GM19455 (cell line): ENCODE data around the gene CASQ2.

Experiments used
- ATAC-seq: cut with Tn5 transposase; IDR thresholded peaks from one replicate; pipeline ENCODE4 v1.9.1; 2021; ENCODE audit not compliant: unreplicated experiment

CASQ2 gene

DNA sequence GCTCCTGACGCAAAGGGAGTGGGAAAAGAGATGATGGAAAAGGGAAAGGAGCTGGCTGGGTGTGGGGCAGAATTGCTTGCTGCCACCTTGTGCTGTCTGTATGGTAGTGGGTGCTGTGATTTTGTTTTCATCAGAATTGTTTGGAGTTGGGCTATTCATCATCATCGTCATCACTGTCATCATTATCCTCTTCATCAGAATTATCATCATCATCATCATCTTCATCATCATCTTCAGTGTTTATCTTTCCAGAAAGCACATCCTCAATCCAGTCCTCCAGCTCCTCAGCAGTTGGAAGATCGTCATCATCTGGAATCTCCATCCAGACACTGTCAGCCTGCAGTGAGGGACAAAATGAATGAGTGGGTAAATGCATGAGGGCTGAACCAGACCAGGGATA is 67.4 kb downstream of the CASQ2 start:
- ATAC-seq = no peak

GRCh38 chr1:115697619-115698018 is 70.9 kb downstream of the CASQ2 start:
- ATAC-seq = no peak

DNA sequence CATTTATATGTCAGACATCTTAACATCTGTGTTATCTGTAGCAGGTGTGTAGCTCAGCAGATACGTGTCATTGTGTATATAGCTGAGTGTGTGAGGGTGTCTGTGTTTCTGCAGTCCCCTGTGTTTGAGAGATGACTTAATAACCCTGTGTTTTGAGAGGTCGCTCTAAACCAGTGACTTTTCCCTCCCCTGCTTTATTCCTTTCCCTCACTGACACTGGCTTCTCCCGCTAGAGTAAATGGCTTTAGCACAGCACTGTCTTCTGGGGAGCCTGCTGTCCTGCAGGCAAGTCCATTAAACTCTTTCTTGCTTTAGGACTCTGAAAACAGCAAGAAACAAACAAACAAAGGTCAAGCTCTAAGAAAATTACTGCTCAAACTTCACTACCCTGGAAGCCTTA is 73.7 kb downstream of the CASQ2 start:
- no peak for ATAC-seq

- ATAC-seq = no peak
These were observed 76.3 kb downstream of the CASQ2 start for GRCh38 chr1:115692224-115692623.

- ATAC-seq = no peak
These were observed 77.5 kb downstream of the CASQ2 start for GRCh38 chr1:115690972-115691371.

- no peak for ATAC-seq
These were observed 80.8 kb downstream of the CASQ2 start for GRCh38 chr1:115687744-115688143.

- ATAC-seq = no peak
These were observed 83.3 kb downstream of the CASQ2 start for GRCh38 chr1:115685029-115685705.

DNA sequence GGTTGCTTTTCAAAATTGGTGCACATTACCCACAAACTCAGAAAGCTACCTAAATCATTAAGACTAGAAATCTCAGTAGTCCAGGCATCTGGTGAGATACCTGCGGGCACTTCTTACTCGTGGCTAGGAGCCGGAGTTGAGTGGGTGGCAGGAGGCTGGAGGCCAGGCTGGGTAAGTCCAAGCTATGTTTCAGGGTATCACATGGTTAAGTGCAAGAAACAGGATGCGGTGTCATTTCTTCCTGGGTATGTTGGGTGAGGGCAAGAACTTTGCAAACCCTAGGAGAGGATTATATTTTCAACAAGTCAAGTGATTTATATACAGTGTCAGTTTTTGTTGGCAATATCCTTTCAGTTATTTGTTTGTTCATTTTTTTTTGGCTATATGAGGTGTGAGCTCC is 85.7 kb downstream of the CASQ2 start:
- no peak for ATAC-seq

DNA sequence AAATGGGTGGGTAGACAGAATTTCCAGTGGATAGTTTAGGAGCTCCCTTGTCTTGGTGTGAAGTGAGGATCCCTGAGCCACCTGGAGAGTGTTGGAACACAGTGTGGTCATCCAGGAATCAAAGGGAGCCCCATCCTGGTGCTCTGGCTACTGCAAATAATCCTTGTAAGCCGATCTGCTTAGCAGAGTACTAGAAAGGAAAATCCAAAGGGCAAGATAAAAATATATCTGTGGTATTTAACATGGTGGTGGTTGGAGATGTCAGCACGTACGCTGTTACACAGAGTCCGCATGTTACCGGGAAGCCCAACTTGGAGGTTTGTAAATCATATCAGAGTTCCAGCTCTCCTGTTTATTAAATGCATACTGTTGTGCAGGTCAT is 87.8 kb downstream of the CASQ2 start:
- no peak for ATAC-seq

DNA sequence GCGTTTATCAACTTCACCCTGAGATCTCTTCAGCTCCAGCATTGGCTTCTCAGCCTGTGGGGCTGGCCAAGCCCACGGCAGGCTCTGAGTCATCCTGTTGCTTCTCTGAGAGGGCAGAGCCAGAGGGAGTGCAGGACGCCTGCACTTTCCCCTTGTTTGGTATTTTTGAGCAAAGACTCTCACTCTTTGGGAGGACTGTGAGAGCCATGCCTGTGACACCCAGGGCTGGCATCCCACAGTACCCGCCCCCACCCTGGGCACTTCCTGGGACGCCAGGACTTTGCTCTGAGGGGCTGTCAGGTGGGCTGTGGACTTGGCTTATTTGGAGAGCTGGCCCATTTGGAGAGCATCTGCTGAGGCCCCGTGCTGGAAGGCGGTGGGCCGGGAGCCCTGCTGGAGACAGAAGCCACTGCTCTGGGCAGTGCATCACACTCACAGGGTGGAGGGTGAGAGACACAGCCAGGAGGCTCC is 89.3 kb downstream of the CASQ2 start:
- no peak for ATAC-seq

- no peak for ATAC-seq
These were observed 90.4 kb downstream of the CASQ2 start for GRCh38 chr1:115678141-115678540.

- no peak for ATAC-seq
These were observed 90.9 kb downstream of the CASQ2 start for GRCh38 chr1:115677565-115677964.

- no peak for ATAC-seq
These were observed 91.3 kb downstream of the CASQ2 start for GRCh38 chr1:115677182-115677555.

GRCh38 chr1:115676498-115677181 is 91.9 kb downstream of the CASQ2 start:
- ATAC-seq = no peak

- ATAC-seq = no peak
These were observed 96.1 kb downstream of the CASQ2 start for GRCh38 chr1:115672224-115673009.

- no peak for ATAC-seq
These were observed 97.2 kb downstream of the CASQ2 start for GRCh38 chr1:115671176-115671934.

GRCh38 chr1:115670476-115671175 is 97.9 kb downstream of the CASQ2 start:
- ATAC-seq = no peak

DNA sequence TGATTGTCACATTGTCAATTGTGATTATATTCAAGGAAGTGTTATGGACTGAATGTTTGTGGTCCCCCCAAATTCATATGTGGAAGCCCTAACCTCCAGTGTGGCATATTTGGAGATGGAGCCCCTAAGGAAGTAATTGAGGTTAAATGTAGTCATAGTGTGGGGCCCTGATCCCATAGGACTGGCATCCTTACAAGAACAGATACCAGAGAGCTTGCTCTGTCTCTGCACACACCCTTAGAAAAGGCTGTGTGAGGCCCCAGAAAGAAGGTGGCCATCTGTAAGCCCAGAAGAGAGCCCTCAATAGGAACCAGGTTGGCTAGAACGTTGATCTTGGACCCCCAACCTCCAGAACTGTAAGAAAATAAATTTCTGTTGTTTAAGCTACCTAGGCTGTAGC is 98.6 kb downstream of the CASQ2 start:
- no peak for ATAC-seq

DNA sequence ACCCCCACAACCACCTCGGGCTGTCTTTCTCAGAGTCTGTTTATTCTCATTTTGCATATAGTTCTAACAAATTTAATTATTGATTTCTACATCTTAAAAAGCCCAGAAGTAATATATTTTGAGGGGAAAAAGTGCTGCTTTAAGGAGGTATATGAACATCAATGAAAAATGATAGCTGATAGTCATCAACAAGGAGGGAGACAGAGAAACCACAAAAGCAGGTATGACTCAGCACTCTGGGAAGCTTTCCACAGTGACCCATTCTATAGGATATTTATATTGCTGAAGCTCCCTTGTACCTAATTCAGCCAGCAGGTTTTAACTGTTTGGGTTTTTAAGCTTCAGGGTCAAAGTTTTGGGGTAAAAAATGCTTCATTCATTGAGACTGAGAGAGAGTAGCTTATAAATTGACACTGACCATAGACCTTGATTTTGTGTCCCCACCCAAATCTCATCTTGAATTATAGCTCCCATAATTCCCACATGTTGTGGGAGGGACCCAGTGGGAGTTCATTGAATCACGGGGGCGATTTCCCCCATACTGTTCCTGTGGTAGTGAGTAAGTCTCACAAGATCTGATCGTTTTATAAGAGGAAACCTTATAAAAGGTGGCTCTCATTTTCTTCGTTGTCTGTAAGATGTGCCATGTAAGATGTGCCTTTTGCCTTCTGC is 99.4 kb downstream of the CASQ2 start:
- ATAC-seq = no peak

GRCh38 chr1:115668579-115668978 is 99.9 kb downstream of the CASQ2 start:
- no peak for ATAC-seq
